Measurements from ENCODE around the gene CDHR2. TPM values are rescaled to one million over a fixed set of nuclear protein-coding genes. Genes with fewer than 3 reads are reported as not detected.

CDHR2 gene
- total RNA-seq, 4 donors from 2014 or later, result not detected

DNA sequence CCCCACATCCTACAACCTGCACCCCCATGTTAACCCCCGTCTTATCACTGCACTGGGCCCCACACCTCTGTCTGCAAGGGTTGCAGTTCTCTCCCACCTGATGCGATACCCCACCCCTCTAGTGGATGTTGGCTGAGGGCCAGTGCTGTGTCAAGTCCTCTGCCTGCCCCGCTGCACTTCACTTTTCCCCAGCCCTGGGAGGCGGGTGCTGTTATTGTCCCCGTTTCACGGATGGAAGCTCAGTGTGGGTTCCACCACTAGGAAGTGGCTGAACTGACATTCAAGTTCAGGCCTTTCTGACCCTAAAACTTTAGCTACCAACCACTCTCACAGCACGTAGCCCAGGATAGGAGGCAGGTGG, 77.7 kb downstream of the CDHR2 start:
- TF ChIP-seq, protein P1, sequence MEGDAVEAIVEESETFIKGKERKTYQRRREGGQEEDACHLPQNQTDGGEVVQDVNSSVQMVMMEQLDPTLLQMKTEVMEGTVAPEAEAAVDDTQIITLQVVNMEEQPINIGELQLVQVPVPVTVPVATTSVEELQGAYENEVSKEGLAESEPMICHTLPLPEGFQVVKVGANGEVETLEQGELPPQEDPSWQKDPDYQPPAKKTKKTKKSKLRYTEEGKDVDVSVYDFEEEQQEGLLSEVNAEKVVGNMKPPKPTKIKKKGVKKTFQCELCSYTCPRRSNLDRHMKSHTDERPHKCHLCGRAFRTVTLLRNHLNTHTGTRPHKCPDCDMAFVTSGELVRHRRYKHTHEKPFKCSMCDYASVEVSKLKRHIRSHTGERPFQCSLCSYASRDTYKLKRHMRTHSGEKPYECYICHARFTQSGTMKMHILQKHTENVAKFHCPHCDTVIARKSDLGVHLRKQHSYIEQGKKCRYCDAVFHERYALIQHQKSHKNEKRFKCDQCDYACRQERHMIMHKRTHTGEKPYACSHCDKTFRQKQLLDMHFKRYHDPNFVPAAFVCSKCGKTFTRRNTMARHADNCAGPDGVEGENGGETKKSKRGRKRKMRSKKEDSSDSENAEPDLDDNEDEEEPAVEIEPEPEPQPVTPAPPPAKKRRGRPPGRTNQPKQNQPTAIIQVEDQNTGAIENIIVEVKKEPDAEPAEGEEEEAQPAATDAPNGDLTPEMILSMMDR (IDR thresholded peaks at IDR 0.05), result no peak
- DNase-seq (ENCODE audit: low spot score) (no peak), ATAC-seq (ENCODE audit: low FRiP score) (no peak)

DNA sequence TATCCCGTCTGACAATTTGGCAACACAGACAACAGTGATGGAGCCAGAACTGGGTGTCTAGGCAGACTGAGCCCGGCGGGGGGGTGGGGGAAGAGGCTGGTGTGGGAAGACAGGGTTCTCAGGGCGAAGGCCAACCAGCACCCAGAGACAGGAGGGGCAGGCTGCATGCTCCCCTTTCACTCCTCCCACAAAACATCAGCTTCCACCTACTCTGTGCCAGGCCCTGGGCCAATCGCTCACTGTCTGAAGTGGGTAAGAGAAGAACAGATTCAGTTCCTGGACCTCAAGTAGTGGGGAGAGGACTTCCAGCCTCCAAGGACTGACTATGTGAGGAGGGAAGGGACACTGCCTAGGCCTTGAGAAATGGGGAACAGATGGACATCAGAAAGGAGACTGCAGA, 78.4 kb downstream of the CDHR2 start:
- DNase-seq (ENCODE audit: low spot score) (no peak), ATAC-seq (ENCODE audit: low FRiP score) (no peak)
- TF ChIP-seq, protein P1 (IDR thresholded peaks at IDR 0.05), result no peak

DNA sequence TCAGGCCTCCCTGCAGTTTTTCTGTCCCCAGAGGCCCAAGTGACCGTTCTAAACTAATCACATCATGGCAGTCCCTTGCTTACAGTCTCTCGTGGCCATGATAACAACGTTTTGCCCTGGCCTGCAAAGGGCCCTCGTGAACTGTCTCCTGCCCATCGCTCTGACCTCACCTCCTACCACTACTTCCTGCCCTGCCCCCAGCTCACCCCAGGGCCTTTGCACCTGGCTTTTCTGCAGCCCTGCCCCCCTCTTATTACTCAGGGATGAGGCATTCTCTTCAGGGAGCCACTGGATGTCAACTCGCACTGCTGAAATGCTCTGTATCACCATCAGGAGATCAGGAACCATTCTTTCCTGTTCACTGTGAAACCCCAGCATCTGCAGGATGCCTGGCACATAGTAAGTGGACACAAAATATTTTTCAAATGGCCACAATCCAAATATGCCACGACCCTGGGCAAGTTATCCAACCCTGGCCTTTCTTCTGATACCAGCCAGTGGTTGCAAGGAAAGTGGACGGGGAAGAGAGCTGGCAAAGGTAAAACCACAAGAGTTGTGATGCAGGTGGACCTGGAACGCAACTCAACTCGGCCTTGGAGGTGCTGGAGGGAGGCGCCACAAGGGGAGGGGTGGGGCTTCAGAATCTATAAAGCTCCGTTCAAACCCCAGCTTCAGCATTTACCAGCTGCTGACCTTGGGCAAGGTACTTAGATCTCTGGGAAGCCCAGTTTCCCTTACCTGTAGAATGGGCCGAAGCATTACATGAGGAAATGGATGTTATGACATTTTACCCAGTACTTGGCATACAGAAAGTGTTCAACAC, 79.5 kb downstream of the CDHR2 start:
- TF ChIP-seq, protein P1 (IDR thresholded peaks at IDR 0.05), result no peak
- DNase-seq (ENCODE audit: low spot score) (no peak), ATAC-seq (ENCODE audit: low FRiP score) (no peak)

DNA sequence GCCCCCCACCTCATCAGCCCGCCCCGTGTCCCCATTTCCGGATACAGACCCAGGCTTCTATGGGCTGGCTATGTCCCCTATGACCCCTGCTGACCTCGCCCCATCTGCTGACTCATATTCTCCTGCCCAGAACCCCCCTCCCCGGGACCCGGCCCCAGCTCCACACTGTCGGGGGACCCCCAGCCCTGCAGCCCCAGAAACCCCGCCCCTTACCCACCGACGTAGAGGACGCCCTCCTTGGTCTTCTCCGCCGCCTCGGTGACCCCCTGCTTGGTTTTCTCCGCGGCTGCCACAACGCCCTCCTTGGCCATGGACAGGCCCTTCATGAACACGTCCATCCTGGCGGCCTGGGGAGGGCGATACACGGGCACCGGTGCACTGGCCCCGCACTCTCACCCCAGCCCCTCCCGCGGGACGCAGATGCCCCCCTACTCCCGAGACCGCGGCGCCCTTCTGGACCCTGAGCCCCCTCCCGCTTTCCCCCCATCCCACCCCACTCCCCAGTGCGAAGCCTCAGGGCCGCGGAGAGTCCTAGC, 80.2 kb downstream of the CDHR2 start:
- TF ChIP-seq, protein P1 (IDR thresholded peaks at IDR 0.05), result no peak
- DNase-seq (ENCODE audit: low spot score) (no peak), ATAC-seq (ENCODE audit: low FRiP score) (no peak)

DNA sequence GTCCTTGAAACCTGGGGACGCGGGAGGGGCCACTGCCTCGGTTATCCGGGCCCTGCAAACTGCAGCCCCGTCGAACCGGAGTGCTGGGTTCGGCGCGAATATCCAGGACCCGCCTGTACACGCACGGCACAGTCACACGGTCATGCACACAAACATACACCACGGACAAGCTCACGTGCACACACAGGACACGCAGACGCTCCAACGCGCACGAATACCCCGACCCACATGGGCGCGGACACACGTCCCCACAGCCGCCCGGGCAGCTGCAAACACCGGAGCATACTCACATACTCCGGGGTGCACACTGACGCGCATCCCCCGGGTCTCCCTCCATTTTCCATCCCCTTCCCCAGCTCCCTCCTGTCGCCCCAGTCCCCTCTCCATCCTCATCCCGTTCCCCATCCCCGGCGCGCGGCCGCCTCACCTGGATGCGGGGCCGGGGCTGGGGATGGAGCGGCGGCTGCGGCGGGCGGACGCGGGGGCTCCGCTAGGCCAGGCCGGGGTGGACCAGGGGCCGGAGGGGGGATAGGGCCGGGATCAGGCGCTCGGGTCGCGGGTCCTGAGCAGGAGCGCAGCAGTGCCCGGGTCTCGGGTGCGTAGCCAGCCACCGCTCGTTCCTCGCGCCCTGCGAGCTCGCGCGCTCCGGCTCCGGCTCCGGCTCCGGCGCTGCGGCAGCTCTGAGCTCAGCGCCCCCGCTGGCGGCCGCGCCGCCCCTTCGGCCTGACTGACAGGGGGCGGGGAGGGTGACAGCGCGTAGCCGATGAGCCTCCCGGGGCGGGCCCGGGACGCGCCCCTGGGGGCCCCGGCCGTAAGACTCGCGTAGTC, 80.9 kb downstream of the CDHR2 start, which contains the start of the genes EIF4E1B and SNCB:
TSS of gene EIF4E1B (plus strand) at position 823 of the 828 bp plus-strand sequence. CDS start 12,113 bp downstream, outside the sequence.
TSS of gene SNCB (minus strand) at position 682 of the 828 bp plus-strand sequence. CDS start 880 bp downstream, outside the sequence.
- DNase-seq (ENCODE audit: low spot score) (no peak), ATAC-seq (ENCODE audit: low FRiP score) (peak; percentile 73)
- TF ChIP-seq, protein P1 (IDR thresholded peaks at IDR 0.05), result no peak

DNA sequence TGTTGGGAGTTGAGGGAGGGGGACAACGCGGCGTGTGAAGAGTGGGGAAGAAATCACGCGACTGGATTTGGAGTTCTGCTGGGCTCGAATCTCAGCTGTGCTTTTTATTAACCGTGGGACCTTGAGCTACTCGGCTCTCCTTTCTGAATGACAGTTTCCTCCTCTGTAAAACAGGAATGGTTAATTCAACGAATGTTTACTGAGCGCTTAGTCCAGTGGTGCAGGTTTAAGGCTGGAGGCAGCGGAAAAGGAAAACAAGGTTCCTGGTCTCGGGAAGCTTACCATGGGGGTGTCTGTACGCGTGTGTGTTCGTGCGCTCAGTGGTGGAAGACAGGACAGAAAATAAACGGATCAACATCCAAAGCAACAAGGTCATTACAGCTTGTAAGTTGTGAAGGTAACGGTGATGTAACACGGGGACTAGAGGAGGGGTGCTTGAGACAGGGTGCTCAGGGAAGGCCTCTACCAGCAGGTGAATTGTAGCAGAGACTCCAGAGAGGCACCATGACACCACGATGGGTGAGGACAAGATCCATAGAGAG, 81.6 kb downstream of the CDHR2 start:
- no peak for ATAC-seq (ENCODE audit: low FRiP score)
- TF ChIP-seq, protein P1 (IDR thresholded peaks at IDR 0.05), result no peak
- DNase-seq (ENCODE audit: low spot score), result no peak
